Muscle of arm (tissue), 12 donors: ENCODE results near the gene MAFB. TPM values are rescaled to one million over a fixed set of nuclear protein-coding genes. Genes with fewer than 3 reads are reported as not detected.

ENCODE experiments used
- DNase-seq: peaks from one replicate; pipeline ENCODE4 v3.0.0-alpha.2; 2013
- polyA plus RNA-seq, 12 donors: library from polyadenylated mRNA; unstranded; fragments of 120-200 nt; gene quantifications; one replicate each; pipeline ENCODE4 v1.2.1, GENCODE V29; 2013; ENCODE audit not compliant: insufficient read length in 12 of 12

MAFB gene
- polyA plus RNA-seq, 12 donors = 8.2 to 30.6 (median 9.9) TPM; not detected in 1

- DNase-seq = no peak
Measured at GRCh38 chr20:40683894-40684268, 5.2 kb downstream of the MAFB start.

GRCh38 chr20:40683221-40683893, 5.7 kb downstream of the MAFB start:
- no peak for DNase-seq

- DNase-seq = no peak
Measured at GRCh38 chr20:40682104-40682981, 6.7 kb downstream of the MAFB start.

- DNase-seq = no peak
Measured at GRCh38 chr20:40681684-40682083, 7.4 kb downstream of the MAFB start.

- no peak for DNase-seq
Measured at GRCh38 chr20:40681165-40681564, 7.9 kb downstream of the MAFB start.

- DNase-seq = no peak
Measured at GRCh38 chr20:40680161-40680959, 8.7 kb downstream of the MAFB start.

- DNase-seq = no peak
Measured at GRCh38 chr20:40679184-40679583, 9.9 kb downstream of the MAFB start.

GRCh38 chr20:40678286-40678875, 10.7 kb downstream of the MAFB start:
- no peak for DNase-seq

- no peak for DNase-seq
Measured at GRCh38 chr20:40677343-40677924, 11.6 kb downstream of the MAFB start.

- no peak for DNase-seq
Measured at GRCh38 chr20:40676491-40677269, 12.4 kb downstream of the MAFB start.

GRCh38 chr20:40675599-40676221, 13.3 kb downstream of the MAFB start:
- no peak for DNase-seq

- no peak for DNase-seq
Measured at GRCh38 chr20:40673442-40673841, 15.6 kb downstream of the MAFB start.

GRCh38 chr20:40672095-40672494, 16.9 kb downstream of the MAFB start:
- DNase-seq = no peak

- no peak for DNase-seq
Measured at GRCh38 chr20:40670253-40670652, 18.8 kb downstream of the MAFB start.

- DNase-seq = no peak
Measured at GRCh38 chr20:40669692-40670091, 19.3 kb downstream of the MAFB start.

- DNase-seq = no peak
Measured at GRCh38 chr20:40668449-40669228, 20.4 kb downstream of the MAFB start.

GRCh38 chr20:40667503-40667902, 21.5 kb downstream of the MAFB start:
- no peak for DNase-seq

- no peak for DNase-seq
Measured at GRCh38 chr20:40666336-40666735, 22.7 kb downstream of the MAFB start.

GRCh38 chr20:40664891-40665290, 24.1 kb downstream of the MAFB start:
- no peak for DNase-seq
